NOMO-1 treated with DMSO at 0.1 percent for 48 hours (cell line): ENCODE data around the gene CREBRF.
A peak's percentile ranks its signal among the peaks of the same experiment; 100 is the strongest.
"Not testable (repeated sequence)": the region's sequence is repeated elsewhere in the genome, so short reads cannot be mapped to it uniquely, and the experiment has no call there.

Source experiments
- DNase-seq: peaks from one replicate; lab custom pipeline; 2025; ENCODE audit not compliant: unreplicated experiment; lab: John Stamatoyannopoulos, UW

Gene CREBRF

DNA sequence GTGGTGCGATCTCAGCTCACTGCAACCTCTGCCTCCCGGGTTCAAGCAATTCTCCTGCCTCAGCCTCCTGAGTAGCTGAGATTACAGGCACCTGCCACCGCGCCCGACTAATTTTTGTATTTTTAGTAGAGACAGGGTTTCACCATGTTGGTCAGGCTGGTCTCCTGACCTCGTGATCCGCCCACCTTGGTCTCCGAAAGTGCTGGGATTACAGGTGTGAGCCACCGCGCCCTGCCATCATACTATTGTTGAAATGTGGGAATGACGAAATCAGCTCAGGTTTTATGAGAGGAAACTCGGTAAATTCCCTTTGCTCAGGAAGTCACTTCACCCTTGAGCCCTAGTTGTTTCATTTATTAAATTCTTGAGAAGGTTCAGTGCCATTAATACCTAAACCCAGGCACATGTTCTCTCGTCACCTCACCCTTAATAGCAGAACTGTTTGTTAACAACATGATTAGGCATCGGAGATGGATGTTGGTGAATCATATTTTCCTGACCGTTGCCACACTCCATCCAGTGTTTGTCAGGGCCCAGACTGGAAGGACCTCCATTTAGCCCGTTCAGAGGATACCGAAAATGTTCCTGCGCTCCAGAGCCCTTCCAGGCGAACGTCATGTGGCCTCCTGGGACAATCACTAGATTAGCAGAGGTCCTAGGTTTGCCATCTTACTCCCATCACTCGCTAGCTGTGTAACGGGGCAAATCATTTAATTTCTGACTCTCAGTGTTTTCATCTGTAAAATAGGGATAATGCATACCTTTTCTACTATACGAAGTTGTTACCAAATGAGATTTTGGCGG lies 20.0 kb upstream of the CREBRF start:
- no peak for DNase-seq

DNA sequence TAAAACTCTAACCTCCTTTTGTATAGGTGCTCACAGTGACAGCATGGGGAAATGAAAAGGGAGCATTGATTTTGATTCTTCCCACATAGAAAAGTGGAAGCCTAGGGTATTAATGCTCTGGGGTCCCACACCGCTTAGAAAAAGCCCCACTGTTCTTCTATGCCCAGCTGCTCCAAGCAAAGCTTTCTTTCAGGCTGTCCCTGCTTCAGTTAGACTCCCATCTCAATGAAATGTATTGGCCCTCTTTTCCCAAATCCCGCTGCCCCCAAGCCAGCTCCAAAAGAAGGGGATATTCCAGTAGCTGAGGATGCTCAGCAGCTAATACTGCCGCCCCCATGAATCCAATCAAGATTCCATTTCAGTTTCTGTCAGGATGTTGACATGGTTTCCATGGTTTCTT lies 17.0 kb upstream of the CREBRF start:
- DNase-seq, result no peak

DNA sequence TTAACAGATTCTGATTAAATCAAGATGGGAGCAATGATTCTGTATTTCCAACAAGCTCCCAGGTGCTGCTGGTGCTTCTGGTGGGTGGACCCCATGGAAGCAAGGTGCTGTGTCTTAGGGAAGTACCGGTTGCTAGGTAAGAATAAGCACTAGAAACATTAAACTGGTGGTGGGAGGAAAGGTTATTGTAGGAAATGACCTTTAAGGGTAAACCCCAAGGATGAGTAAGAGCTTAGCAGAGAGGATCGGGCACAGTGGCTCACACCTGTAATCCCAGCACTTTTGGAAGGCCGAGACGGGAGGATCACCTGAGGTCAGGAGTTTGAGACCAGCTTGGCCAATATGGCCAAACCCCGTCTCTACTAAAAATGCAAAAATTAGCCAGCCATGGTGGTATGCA lies 16.2 kb upstream of the CREBRF start:
- DNase-seq, result no peak

DNA sequence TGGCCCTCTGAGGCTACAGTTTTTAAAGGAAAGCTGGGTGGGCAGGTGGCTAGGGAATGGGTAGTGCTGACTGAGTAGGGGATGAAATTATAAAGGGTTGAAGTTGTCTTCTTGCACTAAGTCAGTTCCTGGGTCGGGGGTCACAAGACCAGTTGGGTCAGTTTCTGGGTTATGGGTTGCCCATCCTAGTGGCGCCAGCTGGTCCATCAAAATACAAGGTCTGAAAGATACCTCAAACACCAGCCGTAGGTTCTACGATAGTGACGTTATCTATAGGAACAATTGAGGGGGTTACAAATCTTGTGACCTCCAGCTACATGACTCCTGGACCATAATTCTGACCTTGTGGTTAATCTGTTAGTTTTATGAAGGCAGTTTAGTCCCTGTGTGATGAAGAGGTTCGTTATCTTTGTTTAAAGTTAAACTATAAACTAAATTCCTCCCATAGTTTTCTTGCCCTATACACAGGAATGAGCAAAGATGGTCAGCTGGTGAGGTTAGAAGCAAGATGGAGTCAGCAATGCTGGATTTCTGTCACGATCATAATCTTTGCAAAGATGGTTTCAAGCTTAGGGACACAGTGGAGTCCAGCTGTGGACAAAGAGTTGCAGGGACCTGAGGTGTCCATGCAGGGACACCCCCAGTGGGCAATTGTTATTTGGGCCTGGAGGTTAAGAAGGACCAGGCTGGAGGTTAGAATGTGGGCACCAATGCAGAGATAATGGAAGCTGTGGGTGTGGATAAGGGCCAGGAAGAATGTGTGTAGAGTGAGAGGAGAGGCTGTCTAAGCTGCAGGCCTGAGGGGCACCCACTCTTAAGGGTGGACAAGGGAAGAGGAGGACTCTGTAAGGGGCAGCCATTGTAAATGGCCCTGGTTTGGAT lies 14.0 kb upstream of the CREBRF start:
- no peak for DNase-seq

DNA sequence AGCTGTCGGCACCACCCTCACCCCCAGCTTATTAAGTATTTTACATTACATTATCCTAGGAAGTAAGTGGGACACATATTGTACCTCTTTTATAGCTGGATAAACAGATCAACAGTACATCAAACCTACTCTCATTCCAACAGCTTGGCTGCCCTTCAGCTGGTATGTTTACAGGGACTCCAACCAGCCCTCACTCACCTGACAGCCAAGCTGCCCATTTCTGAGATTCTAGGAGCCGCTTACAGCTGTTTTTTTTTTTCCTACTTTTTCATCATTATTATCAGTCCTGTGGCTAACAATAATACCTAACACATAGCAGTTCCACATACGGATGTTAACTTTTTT lies 13.4 kb upstream of the CREBRF start:
- DNase-seq, result no peak

DNA sequence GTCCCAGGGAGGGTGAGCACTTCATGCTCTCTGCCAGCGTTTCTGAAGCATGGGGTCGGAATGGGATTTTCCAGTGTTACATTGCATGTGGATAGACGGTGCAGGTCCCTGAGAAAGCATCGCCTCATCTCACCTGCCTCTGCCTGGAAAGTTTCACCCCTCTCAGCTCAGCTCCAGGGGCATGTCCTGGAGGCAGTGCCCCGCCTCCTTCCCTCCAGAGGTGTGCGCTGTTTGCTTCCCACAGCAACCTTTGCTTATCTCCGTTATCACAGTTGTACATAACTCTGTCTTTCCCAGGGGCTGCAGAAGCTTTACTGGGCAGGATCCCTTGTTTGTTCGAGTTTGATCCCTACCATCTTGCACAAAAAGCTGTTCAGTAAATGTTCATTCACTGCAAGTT lies 10.7 kb upstream of the CREBRF start:
- DNase-seq, result no peak

DNA sequence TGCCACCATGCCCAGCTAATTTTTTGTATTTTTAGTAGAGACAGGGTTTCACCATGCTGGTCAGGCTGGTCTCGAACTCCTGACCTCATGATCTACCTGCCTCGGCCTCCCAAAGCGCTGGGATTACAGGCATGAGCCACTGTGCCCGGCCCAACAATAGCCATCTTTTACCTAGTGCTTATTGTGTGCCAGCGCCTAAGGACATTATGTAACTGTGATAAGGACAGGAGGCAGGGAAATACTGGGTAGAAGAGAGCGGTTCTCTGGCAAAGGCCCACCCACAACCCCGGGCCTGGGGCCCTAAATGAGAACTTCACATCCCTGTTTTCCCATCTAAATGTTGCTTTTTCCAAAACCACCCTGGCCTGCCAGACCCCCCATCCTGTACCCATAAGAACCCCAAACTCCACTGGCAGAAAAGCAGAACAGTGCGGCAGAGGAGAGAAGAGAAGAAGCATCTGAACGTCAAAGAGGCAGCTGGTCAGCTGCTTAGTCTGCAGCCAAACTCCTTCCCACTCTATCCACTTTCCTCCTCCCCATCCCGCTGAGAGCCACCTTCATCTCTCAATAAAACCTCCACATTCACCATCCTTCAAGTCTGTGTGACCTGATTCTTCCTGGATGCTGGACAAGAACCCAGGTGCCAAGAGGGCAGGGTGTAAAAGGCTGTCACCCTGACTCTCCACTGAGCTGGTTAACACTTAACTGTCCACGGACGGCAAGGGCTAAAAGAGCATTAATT lies 8.9 kb upstream of the CREBRF start:
- not testable (repeated sequence) for DNase-seq

DNA sequence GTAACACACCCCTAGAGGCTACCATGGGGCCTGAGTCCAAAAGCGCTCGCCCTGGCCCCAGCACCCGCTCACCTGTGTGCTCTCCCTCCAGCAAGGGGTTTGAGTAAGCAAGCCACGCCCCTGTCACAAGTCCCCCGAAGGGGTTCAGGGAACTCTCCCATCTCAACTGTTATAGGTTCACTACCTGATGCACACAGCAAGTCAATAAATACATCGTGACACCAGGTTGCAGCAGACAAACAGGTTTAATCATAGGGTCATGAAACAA lies 8.4 kb upstream of the CREBRF start:
- no peak for DNase-seq

DNA sequence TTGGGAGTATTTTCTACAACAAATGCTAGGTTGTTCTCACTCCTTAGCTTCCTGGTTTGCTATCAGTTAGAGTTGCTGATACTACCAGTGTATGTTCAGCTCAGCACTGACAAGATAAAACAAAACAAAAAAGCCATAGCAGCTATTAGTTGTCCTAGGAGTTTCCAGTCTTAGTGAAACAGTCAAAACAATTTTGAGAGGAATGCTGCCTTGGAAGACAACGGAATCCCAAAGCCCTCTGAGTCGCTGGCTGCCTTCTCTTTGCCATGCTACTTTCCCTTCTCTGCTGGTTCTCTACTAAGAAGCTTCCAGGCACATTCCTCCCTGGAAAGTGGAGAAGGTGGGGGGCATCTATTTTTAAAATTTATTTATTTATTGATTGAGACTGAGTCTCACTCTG lies 5.4 kb upstream of the CREBRF start:
- DNase-seq, result no peak

DNA sequence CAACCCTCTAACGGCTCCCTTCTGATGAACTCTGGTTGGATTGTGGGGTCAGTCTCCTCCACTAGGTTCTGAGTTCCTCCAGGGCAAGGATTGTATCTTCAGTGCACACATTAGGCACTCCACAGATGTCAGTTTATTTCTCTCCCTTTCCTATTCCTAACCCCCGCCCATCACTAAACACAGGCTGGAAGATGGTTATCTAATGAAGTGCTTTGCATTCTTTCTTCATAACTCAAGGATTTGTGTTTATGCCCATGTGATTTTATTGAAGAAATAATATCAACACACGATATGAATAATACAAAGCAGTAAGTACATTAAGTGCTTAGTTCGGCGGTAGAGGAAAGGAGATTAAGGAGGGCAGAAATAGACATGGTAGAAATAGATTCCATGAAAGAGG lies 4.4 kb upstream of the CREBRF start:
- DNase-seq, result no peak

DNA sequence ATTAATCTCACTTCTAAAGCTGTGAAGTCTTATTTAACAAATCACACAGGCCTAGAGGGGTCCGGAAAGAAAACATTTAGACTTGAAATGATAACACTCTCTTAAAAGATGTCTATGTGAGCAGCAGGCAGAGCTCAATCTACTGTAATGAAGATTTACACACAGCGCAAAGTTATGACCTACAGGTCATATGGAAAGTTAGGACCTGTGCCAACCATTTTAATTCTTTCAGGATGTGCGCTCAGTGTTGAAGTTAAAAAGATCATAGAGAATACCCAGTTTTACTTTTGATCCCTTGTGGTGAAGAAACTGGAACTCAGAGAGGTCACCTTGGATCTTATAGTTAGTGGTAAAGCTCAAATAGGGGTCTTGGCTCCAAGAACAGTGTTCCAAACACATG lies 3.1 kb upstream of the CREBRF start:
- no peak for DNase-seq

DNA sequence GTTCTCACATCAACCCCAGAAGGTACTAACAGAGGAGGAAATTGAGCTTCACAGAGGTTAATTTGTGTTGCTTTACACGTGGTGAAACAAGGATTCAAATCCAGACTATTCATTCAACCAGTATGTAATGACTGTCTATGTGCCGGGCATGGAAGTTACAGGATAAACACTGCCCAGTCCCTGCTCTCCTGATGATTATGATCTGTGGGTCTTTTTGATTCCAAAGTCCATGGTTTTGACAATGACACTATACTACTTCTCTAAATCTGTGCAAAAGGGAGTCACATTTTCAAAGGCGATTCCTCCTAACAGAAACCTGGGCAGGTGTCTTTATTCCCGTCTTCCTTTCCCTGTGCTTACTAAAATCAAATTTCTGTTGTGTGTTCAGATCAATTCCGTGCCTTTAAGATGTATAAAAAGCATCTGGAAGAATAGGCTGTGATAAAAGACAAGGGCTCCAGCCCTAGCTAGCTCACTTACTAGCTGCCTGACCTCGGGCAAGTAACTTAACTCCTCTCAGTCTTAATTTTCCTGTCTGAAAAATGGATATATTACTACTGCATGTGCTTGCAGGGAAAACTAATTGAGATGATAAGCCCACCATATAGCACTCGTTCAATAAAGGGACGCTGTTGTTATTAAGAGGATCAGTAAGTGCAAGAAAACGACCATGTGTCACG lies 970 bp upstream of the CREBRF start:
- DNase-seq, result no peak

DNA sequence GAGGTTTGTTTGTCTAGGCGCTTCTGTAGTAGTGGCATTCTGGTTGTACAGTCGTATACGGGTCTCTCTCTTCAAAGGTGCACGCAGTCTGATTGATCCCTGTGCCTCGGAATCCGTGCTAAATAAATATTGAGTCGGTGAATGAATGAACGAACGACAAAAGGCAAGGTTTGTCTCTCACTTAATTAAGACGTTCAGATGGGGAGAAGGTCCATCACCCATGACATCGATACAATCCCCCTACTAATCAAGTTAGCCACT lies 500 bp upstream of the CREBRF start:
- peak; percentile 24 for DNase-seq

DNA sequence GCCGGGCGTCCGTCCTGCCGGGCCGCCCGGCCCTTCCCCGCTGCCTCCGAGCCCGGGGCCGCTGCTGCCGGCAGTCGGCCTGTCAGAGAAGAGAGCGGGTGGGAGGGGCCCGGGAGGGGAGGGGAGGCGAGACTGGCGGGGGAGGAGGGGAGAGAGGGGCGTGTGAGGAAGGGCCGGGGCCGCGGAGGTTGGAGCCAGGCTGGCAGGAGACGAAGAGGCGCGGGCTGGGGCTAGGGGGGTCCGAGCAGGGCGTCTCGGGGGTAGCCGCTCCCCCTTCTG lies 570 bp downstream of the CREBRF start:
- no peak for DNase-seq

DNA sequence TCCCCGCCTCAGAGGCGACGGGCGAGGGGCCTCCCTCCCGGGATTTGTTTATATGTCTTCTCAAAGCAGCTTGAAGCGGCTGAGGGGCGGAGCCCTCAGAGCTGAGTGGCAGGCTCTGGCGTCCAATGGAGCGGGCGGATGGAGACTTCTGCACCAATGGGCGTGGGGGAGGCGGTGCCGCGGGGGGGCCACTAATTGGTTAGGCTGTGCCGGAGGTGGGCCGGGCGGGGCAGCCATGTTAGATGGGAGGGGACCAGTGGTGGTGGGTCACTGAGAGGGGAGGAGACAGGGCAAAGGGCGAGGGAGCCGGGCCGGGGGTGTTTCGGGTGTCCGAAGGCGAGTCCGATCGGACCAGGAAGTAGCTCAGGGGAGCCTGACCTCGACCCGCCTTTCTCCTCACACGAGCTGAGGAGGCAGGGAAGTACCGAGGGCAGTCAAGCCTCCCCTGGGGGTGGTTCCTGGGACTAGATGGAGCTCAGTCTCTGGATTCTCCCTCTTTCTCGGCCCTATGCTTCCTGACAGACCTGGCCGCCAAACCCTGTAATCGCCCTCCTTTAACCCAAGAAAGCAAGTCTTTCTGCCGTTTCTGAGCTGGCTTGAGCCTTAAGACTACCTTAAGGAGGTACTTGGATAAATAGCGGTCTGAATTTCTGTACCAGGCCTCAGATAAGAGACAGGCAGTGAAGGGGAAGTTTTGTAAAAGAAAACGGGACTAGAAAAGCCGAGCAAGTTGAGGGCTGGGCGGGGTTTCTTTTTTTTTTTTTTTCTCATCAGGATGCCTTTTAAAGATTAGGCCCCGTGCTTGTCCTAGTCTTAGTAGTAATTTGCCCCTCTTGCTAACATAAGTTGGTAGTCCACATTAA lies 1.1 kb downstream of the CREBRF start:
- peak; percentile 94 for DNase-seq

DNA sequence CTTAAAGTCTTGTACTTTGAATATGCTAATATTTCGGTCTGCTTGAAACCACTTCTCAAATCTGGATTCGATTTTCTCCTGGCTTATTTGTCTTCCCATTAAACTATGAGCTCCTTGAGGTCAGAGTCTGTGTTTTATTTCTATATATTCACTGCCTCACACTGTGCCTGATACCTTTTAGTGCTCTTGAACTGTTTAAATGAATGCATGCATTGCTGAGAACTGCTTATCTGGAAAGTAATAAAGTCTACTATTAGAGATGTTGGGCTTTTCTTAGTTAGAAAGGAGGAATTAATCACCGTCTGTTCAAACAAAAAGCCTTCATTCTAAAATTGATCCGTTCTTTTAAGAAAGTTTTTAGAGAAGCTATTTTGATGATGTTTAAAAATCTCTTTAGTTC lies 6.0 kb downstream of the CREBRF start:
- no peak for DNase-seq

DNA sequence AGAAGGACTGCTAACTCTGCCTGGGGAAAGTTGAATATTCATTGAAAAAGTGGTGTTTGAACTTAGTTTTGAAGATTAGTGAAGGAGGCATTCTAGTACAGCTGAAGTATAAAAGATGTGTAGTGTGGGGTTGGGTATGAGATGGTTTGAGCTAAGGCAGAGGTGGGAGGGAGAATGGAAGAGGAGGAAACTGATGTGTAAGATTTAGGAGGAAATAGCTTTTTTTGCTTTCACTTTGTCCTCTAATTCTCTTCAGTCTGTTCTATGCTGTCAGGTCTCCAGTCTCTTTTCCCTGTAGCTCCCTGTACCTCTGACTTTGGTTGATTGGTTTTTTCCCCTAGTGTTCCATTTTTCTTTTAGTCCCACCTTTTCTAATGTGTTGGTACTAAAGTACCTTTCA lies 9.0 kb downstream of the CREBRF start:
- peak; percentile 1 for DNase-seq

DNA sequence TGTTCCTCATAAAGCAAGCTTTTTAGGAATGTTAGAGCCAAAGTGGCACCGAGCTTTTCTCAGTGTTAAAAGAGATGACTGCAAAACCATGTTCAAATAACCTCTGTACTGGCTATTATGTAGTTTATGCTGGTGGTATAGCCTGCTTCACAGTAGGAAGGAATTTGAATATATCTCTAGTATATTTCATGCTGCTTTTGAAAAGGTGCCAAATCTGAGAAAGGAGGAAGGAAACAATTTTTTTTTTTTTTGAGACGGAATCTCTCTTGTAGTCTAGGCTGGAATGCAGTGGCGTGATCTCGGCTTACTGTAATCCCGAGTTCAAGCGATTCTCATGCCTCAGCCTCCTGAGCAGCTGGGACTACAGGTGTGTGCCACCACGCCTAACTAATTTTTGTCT lies 13.5 kb downstream of the CREBRF start:
- DNase-seq, result peak; percentile 16

DNA sequence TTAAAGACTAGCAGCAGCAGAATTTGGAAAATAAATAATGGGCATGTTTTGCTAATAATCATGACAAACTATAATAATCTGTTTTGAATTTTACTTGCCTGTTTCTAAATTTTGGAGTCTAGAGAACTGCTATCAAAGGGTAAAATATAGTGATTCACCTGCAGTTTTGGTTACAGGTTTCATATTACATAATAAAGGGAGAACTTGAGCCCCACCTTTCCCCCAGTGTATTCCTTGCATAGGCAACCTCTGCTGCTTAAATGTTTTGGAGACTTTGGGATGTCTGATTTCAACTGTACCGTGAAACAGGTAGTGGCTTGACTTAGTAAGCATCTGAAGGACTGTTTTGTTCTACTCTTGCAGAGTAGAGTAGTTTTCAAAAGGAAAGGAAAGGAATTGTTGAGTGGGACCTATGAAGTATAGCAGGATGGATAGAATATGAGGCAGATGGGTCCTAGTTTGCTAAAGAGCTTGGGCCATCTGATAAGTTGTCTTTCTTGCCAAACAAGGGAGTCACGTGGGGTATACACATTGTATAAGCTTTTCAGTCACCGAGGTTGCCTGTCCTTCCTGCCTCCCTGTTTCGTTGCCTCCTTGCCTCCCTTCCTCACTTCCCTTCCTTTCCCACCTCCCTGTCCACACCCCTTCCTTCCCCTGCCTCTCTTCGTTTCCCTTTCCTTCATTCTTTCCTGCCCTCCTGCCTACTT lies 19.1 kb downstream of the CREBRF start:
- DNase-seq, result no peak

DNA sequence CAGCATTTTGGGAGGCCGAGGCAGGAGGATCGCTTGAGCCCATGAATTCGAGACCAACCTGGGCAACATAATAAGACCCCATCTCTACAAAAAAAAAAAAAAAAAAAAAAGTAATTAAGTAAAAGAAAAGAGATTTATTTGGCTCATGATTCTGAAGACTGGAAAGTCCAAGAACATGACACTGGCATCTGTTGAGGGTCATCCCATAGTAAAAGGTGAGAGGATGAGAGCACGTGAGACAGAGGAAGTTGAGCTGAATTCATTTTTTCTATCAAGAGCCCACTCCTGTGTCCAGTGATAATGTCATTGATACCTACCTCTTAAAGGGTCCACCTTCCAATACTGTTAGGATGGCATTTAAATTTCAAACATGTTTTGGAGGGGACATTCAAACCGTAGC lies 19.8 kb downstream of the CREBRF start:
- no peak for DNase-seq
